Fibroblast of lung (primary cell): Measurements from ENCODE around the gene PTPRU. TPM values are rescaled to one million over a fixed set of nuclear protein-coding genes. Genes with fewer than 3 reads are reported as not detected.
A peak's percentile ranks its signal among the peaks of the same experiment; 100 is the strongest.

Experiments used
- DNase-seq, 2 donors: peaks; one replicate each; pipeline versions ENCODE4 v3.0.0 to v3.0.0-alpha.2; 2010; ENCODE audit warnings: low read depth in 2 of 2
- H2AFZ ChIP-seq: 2 replicates; pipeline ENCODE4 v1.5.1; 2012; ENCODE audit warnings: low read length, control low read depth, inconsistent platforms
- H3K27ac ChIP-seq: 2 replicates; pipeline ENCODE4 v1.5.1; 2011; ENCODE audit warnings: low read length, control low read depth; ENCODE audit not compliant: insufficient read depth
- H3K27me3 ChIP-seq: 2 replicates; pipeline ENCODE4 v1.5.1; 2011; ENCODE audit warnings: mild to moderate bottlenecking, low read length; ENCODE audit not compliant: control insufficient read depth, insufficient read depth
- H3K36me3 ChIP-seq: 2 replicates; pipeline ENCODE4 v1.5.1; 2011; ENCODE audit warnings: low read length; ENCODE audit not compliant: control insufficient read depth, insufficient read depth
- H3K4me1 ChIP-seq: 2 replicates; pipeline ENCODE4 v1.5.1; 2011; ENCODE audit warnings: low read length; ENCODE audit not compliant: control insufficient read depth, insufficient read depth; ENCODE audit errors: extremely low read depth
- H3K4me2 ChIP-seq: 2 replicates; pipeline ENCODE4 v1.5.1; 2011; ENCODE audit warnings: low read length, control low read depth; ENCODE audit not compliant: insufficient read depth; ENCODE audit errors: extremely low read depth
- H3K4me3 ChIP-seq, 4 experiments: fragments of 200-600 bp in 1 of 4; sonication (generic) in 1 of 4; replicated peaks in 1 of 4; 2 replicates each; pipeline ENCODE4 v1.5.1; 2011 to 2016; ENCODE audit warnings: low read length in 4 of 4, low read depth in 3 of 4, mild to moderate bottlenecking in 3 of 4, control low read depth in 2 of 4, inconsistent platforms in 1 of 4, mixed read lengths in 1 of 4; ENCODE audit not compliant: insufficient read depth in 1 of 4; ENCODE audit errors: control extremely low read depth in 1 of 4
- H3K79me2 ChIP-seq: 2 replicates; pipeline ENCODE4 v1.5.1; 2012; ENCODE audit warnings: mild to moderate bottlenecking, low read length, inconsistent platforms; ENCODE audit not compliant: control insufficient read depth, insufficient read depth
- H3K9ac ChIP-seq: 2 replicates; pipeline ENCODE4 v1.5.1; 2011; ENCODE audit warnings: mild to moderate bottlenecking, low read length, control low read depth; ENCODE audit not compliant: insufficient read depth
- H3K9me3 ChIP-seq: 2 replicates; pipeline ENCODE4 v1.5.1; 2012; ENCODE audit warnings: low read depth, low read length; ENCODE audit not compliant: control insufficient read depth, insufficient read depth
- H4K20me1 ChIP-seq: 2 replicates; pipeline ENCODE4 v1.5.1; 2011; ENCODE audit warnings: low read length; ENCODE audit not compliant: control insufficient read depth, insufficient read depth; ENCODE audit errors: extremely low read depth
- CTCF ChIP-seq, 2 donors: IDR thresholded peaks in 1 of 2; conservative IDR thresholded peaks in 1 of 2; 1 replicate in 1 of 2; 2 replicates in 1 of 2; pipeline ENCODE4 v1.5.1; 2011 to 2012; ENCODE audit warnings: low read length in 2 of 2, control low read depth in 1 of 2, inconsistent platforms in 1 of 2, low read depth in 1 of 2, mild to moderate bottlenecking in 1 of 2
- EZH2 ChIP-seq: IDR thresholded peaks from 2 replicates; pipeline ENCODE4 v1.5.1; 2012; ENCODE audit warnings: low read length, control low read depth, mild to moderate bottlenecking; ENCODE audit errors: missing control alignments
- polyA plus RNA-seq, 2 donors: library from polyadenylated mRNA; depleted of rRNA in 1 of 2; stranded (reverse) in 1 of 2; unstranded in 1 of 2; fragments of >200 nt; gene quantifications; 2 replicates each; pipeline ENCODE4 v1.2.1, GENCODE V29; 2011 to 2012; ENCODE audit warnings: missing spikeins in 1 of 2
- total RNA-seq: library from RNA; depleted of rRNA; stranded (reverse); fragments of >200 nt; gene quantifications from 2 replicates; pipeline ENCODE4 v1.2.1, GENCODE V29; 2014

PTPRU gene
- total and polyA plus RNA-seq, 2 donors (not counting 1 experiment from before 2014, with no cell fraction given): 1.4 to 25.8 TPM

- TF ChIP-seq EZH2 (no peak), CTCF (conservative IDR thresholded peaks at IDR 0.05 in 1 of 2, IDR thresholded peaks at IDR 0.05 in 1 of 2; ENCODE audit: low read depth in 1 of 2, low read length in 2 of 2) (no peak)
- Histone ChIP-seq H3K36me3 (no peaks in the 10 kb centered on the region), H4K20me1 (no peaks in the 10 kb centered on the region), H2AFZ (no peak overlapping the region), H3K27ac (no peak overlapping the region), H3K4me1 (no peaks in the 10 kb centered on the region), H3K4me2 (no peak overlapping the region), H3K27me3 (no peaks in the 10 kb centered on the region), H3K4me3 (no peak overlapping the region), H3K9me3 (no peaks in the 10 kb centered on the region), H3K9ac (no peak overlapping the region), H3K79me2 (no peaks in the 10 kb centered on the region)
- no peak for DNase-seq
These were observed 56.0 kb downstream of the PTPRU start for GRCh38 chr1:29292344-29292743.

GRCh38 chr1:29297450-29297849, 61.1 kb downstream of the PTPRU start:
- Histone ChIP-seq H3K36me3 (no peaks in the 10 kb centered on the region), H3K4me2 (no peak overlapping the region), H3K4me1 (no peaks in the 10 kb centered on the region), H3K9ac (no peak overlapping the region), H4K20me1 (no peaks in the 10 kb centered on the region), H3K4me3 (no peak overlapping the region), H3K79me2 (no peaks in the 10 kb centered on the region), H3K27ac (no peak overlapping the region), H2AFZ (no peak overlapping the region), H3K9me3 (no peaks in the 10 kb centered on the region), H3K27me3 (no peaks in the 10 kb centered on the region)
- DNase-seq: peak in 1 of 2 donors; percentile 17
- TF ChIP-seq EZH2: no peak
- TF ChIP-seq CTCF (conservative IDR thresholded peaks at IDR 0.05 in 1 of 2, IDR thresholded peaks at IDR 0.05 in 1 of 2; ENCODE audit: low read depth in 1 of 2, low read length in 2 of 2): no peak

- no peak for DNase-seq
- Histone ChIP-seq H3K27ac (no peak overlapping the region), H3K79me2 (no peaks in the 10 kb centered on the region), H3K4me2 (no peak overlapping the region), H3K9me3 (no peaks in the 10 kb centered on the region), H2AFZ (no peak overlapping the region), H3K27me3 (no peaks in the 10 kb centered on the region), H4K20me1 (no peaks in the 10 kb centered on the region), H3K9ac (no peak overlapping the region), H3K36me3 (no peaks in the 10 kb centered on the region), H3K4me1 (no peaks in the 10 kb centered on the region), H3K4me3 (no peak overlapping the region)
- TF ChIP-seq EZH2 (no peak), CTCF (conservative IDR thresholded peaks at IDR 0.05 in 1 of 2, IDR thresholded peaks at IDR 0.05 in 1 of 2; ENCODE audit: low read depth in 1 of 2, low read length in 2 of 2) (no peak)
These were observed 61.9 kb downstream of the PTPRU start for GRCh38 chr1:29298246-29298645.
